GM18520 (cell line): ENCODE data around the gene DENND11.

Source experiments
- ATAC-seq: cut with Tn5 transposase; IDR thresholded peaks from one replicate; pipeline ENCODE4 v1.9.1; 2021; ENCODE audit not compliant: unreplicated experiment

DENND11 gene

GRCh38 chr7:141702047-141702567 is at the start of gene DENND11:
Gene DENND11, minus strand, starts transcription at chr7:141702166. Its CDS starts 13 bp downstream, at chr7:141702153.
- peak; percentile 66 for ATAC-seq

GRCh38 chr7:141748396-141748795 is 46.4 kb upstream of the DENND11 start:
- ATAC-seq, result no peak

- ATAC-seq, result no peak
Measured at GRCh38 chr7:141744131-141744530, 42.2 kb upstream of the DENND11 start.

GRCh38 chr7:141742229-141742628 is 40.3 kb upstream of the DENND11 start:
- no peak for ATAC-seq

GRCh38 chr7:141739250-141739649 is 37.3 kb upstream of the DENND11 start:
- no peak for ATAC-seq

GRCh38 chr7:141738592-141739013 is 36.6 kb upstream of the DENND11 start:
- no peak for ATAC-seq

- ATAC-seq, result peak; percentile 90
Measured at GRCh38 chr7:141737836-141738591, 36.0 kb upstream of the DENND11 start, which contains the start of gene SSBP1. Gene SSBP1, plus strand, starts transcription at chr7:141738358. Its CDS starts 809 bp downstream, at chr7:141739167.

GRCh38 chr7:141737118-141737835 is 35.3 kb upstream of the DENND11 start:
- no peak for ATAC-seq

GRCh38 chr7:141731476-141732149 is 29.6 kb upstream of the DENND11 start:
- no peak for ATAC-seq

GRCh38 chr7:141729020-141729419 is 27.1 kb upstream of the DENND11 start:
- ATAC-seq, result no peak

- no peak for ATAC-seq
Measured at GRCh38 chr7:141722529-141722928, 20.6 kb upstream of the DENND11 start.

GRCh38 chr7:141717450-141717849 is 15.5 kb upstream of the DENND11 start:
- ATAC-seq, result no peak

GRCh38 chr7:141715794-141716689 is 14.1 kb upstream of the DENND11 start:
- ATAC-seq, result no peak

- no peak for ATAC-seq
Measured at GRCh38 chr7:141715018-141715417, 13.1 kb upstream of the DENND11 start.

- no peak for ATAC-seq
Measured at GRCh38 chr7:141714571-141714970, 12.6 kb upstream of the DENND11 start.

- ATAC-seq, result no peak
Measured at GRCh38 chr7:141713890-141714289, 11.9 kb upstream of the DENND11 start.

GRCh38 chr7:141712603-141713255 is 10.8 kb upstream of the DENND11 start:
- peak; percentile 50 for ATAC-seq

- no peak for ATAC-seq
Measured at GRCh38 chr7:141710301-141710700, 8.3 kb upstream of the DENND11 start.

GRCh38 chr7:141709749-141710148 is 7.8 kb upstream of the DENND11 start:
- ATAC-seq, result no peak

- no peak for ATAC-seq
Measured at GRCh38 chr7:141709318-141709717, 7.4 kb upstream of the DENND11 start.
